HG03175 (cell line): Measurements from ENCODE around the gene EFNB1.

ENCODE experiments used
- ATAC-seq: cut with Tn5 transposase; IDR thresholded peaks from one replicate; pipeline ENCODE4 v1.9.1; 2021; ENCODE audit warnings: mild to moderate bottlenecking, moderate library complexity; ENCODE audit not compliant: unreplicated experiment

Gene EFNB1

DNA sequence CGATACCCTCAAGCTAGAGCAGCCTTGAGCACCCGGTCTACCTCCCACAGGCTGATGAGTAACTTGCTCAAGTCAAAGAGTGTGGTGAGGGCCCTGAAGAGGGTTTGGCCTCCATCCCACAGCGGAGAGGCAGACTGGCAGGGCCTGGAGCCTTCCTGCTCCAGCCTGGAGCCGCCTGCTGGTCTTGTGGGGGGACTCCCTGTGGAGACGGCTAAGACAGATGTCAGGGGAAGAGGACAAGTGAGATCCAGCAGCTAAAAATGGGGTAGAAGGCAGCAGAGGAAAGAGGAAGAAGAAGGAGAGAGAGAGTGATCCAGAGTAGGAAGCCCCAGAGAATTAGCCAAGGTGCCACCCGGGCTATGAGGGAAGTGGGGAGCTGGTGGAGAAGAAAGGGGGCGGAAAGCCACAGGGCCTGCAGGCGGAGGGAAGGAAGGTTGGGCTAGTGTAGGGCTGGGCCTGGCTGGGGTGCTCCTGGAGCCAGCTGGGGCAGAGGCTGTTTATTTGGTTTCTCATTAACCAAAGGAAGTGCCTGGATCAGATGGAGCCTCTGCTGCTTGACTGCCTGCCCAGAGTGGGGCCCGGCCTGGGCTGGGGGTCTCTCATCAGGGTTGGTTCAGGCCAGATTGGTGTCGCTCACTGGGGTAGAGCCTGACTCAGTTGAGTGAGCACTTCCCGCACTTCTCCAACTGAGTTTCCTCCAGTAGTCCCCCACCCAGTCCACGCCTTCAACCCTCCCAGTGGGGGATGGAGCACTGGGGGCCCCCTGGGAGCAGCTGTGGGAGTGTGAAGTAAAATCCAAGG, 14.2 kb downstream of the EFNB1 start:
- ATAC-seq: no peak

DNA sequence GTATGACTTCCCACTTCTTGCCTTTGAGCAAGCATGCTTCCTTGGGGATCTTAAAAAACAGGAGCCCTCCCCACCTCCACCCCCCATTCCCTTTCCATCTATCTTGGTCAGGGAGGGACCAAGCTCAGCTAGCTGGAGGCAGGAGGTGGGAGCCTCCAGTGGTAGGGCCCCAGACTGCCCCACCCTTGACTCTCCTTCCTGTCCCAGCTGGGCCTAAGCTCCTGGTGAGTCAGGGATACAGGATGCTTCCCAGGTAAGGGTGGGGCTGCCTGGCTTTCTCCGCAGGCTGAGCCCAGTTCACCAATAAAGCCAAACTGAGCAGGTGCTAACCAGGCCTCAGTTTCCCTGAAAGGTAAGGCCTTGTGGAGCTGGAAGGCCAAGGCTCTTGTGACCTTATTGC, 15.2 kb downstream of the EFNB1 start:
- no peak for ATAC-seq

DNA sequence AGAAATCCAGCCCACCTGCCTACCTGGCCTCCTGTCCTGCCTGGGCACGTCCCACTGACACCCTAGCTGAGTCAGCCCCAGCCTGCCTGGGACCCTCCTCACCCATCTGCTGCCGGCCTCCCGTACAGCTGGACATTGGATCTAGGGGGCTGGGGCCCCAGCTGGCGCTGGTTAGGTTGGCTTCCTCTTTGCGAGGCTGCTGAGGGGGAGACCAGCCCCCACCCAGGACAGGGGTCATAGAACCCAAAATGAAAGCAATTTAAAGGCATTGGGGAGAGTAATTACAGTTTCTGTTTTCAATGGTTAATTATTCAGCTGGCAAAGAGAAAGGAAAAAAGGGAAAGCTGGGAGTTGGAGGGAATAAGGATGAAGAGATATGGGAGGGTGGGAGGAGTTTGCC, 15.8 kb downstream of the EFNB1 start:
- ATAC-seq: no peak

DNA sequence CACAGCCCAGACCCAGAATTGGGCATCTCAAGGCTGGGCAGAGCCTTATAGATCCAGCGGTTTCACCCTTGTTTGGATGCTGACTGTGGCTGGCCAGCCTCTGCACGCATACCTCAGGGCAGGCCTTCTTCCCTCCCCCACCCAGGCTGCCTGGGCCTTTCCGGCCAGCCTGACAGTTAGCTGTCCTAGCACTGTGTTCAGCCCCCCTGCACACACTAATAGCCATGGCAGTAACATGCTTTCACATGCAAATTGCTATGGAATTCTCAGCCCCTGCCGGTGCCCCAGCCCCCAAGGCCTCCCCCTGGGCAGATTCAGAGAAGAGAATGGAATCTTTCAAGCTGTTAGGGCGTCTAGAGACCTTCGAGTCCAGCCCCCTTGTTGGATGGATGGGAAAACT, 17.7 kb downstream of the EFNB1 start:
- ATAC-seq: no peak

DNA sequence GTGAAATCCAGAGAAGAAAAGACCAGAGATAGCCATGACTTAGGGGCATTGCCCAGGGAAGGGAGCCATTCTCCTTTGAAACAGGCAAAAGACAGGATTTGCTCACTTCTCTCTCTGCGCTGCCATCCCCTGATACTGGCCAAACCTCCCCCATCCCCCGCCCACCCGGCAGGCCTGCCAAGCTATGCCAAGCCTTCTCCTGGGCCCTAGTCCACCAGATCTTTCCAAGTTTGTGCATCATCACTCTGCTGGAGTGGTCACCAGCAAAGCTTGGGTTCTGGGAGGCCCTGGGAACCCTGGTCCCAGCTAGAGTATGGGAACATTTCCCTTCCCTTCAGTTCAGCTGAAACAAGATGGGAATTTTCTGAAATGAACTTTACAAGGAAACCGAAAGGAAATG, 18.4 kb downstream of the EFNB1 start:
- no peak for ATAC-seq

DNA sequence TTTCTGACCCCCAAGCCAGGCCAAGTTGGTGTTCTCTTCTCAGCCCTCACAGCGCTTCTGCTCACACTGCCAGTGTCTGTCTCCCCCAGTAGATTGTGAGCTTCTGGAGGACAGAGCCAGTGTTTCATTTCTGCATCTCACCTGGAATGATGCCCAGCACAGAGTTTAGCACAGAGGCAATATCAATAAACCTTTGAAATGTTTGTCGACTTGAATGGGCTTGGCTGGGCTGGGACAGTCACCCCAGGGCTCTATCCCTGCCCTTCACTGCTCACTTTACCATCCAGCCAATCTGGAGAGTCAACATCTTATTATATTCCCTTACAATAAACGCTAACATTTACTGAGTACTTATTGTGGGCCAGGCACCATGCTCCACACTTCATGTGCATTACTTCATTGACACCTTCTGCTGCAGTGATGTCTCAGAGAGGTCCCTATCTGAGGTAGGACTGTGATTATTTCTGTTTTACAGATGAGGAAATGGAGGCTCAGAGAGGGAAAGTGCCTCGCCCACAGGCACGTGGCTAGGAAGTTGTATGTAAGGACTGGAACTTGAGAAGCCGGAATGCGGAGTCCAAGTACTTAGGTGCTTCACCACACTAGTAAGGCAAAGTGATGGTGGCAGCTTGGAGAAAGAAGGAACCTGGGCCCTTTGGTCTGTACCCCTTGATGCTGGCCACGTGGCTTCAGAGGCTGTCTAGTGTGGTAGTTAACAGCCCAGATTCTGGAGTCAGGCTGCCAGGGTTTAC, 19.5 kb downstream of the EFNB1 start:
- ATAC-seq: no peak

DNA sequence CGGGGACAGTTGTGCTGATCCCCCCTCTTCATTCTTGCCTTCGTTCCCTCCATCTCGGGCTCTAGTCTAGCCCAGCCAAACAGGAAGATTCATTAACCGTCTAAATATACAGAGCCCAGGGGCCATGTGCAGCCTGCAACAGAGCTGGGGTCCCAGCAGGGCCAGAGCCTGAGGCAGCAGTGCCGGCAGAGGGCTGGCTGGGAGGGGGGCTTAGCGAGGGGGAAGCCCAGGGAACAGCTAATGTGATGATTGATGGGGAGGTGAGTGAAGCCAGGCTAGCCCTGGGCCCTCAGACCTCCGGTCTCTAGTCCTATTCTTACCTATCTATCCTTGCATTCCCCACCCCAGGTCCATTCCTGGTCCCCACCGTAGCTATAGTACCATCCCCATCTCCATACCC, 22.3 kb downstream of the EFNB1 start:
- ATAC-seq: no peak

DNA sequence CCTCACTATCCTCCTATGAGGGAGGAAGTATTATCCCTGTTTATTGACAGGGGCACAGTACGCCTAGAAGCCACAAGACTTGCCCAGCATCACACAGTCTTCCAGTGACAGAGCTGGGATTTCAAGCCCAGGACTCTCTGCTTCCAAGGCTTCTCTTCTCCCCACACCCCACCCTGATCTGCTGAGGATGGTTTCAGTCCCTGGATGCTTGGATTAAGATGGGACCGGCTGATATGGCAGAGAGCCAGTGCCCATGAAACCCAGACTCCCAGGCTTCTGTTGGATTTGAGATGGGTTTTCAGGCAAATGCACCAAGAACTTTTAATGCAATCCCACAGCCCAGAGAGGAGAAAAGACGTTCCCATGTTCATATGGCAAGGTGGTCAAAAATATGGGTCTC, 23.2 kb downstream of the EFNB1 start:
- no peak for ATAC-seq

DNA sequence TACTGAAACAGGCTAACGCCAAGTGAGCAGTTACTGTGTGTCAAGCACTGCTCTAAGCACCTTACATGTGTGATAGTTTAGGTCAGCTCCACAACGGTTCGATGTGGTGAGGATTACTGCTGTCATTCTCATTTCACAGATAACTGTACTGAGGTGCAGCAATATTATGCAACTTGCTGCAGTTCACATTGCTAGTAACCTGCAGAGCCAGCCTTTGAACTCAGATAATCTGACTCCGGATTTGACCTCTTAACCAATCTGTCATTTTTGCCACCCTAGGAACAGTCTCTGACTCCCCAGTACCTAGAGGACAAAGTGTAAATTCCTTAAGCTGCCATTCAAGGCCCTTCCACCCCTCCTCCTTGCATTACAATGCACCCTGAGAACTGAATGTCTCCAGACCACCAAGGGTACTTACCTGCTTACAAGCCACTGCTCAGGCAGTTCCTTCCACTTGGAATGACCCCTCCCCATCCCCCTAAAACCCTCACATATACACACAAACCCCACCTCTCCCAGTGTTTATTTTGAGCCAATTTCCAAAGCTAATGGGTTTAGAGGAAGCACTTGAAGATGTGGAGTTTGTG, 24.9 kb downstream of the EFNB1 start:
- ATAC-seq: no peak

DNA sequence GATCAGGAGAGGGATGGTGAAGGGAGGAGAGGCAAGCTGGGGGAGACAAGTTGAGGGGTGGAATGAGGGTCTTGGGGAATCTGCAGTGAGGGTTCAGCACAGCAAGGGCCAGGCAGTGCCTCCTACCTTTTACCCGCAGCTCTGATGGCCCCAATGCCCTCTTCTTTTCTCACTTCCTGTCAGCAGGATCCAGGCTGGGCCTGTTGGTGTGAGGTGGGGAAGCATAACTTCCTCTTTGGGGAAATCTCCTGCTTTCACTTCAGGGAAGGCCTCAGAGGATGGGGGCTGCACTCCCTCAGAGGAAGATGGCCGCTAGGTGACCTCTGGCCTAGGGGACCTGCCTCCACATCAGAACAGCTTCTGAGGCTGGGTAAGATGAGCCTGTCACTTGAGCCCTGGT, 36.5 kb downstream of the EFNB1 start:
- ATAC-seq: no peak

DNA sequence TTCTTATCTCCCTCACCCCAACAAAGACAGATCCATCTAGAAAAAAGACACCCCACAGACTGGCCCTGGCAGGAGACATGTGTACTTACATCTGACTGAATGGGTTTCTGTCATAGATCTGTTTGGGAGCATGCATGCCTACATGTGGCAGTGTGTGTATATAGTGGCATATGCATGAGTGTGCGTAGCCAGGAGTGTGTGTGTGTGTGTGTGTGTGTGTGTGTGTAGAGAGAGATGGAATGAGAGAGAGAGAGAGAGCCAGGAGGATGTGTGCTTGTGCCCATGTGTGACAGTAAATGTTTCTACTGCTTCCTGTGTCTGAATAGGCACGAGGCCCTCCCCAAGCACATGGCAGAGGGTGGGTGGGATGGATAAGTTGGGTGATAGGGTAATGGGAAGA, 37.1 kb downstream of the EFNB1 start:
- ATAC-seq: no peak

DNA sequence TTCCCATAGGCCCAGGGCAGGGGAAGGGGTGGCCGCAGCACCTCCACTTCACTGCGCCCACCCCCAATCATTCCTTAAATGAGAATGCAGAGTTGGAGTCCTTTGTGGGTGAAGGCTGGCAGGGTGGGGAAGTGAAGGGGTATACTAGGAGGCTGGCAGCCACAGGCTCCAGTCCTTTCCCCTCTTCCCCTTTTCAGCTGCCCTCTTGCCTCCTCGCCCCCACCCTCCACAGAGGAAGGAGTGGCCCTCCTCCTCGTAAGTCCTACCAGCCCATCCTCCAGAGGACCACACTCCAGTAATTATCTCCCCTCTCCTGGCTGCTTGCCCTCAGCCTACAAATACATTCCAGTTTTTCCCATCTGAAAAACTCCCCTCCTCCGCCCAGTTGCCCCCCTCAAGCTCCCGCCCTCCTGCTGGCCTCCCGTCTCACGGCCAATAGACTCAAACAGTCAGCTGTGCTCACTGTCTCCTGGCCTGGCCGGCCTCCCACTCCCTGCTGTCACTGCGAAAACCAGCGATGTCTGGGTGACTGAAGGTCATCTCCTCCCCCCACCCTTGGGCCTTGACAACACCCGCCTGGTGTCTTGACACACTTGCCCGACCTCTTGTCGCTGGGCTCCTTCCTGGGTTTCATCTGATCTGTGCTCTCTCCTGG, 38.8 kb downstream of the EFNB1 start:
- ATAC-seq: no peak

DNA sequence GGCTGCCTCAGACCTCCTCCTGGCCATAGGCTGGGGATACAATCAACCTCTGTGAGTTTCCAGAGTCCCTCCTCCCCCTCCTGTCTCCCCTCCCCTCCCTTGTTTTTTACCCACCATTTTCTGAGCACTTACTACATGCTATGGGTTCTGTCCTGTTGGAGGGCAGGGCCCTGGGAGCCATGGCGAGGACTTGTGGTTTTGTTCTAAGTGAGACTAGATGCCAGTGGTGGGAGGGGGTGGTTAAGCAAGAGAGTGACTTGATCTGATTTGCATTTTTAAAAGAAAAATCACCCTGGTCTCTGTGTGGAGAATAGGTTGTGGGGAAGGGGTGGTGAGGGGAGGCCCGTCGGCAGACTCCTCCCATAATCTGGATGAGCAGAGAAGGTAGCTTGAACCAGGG, 39.5 kb downstream of the EFNB1 start:
- no peak for ATAC-seq

DNA sequence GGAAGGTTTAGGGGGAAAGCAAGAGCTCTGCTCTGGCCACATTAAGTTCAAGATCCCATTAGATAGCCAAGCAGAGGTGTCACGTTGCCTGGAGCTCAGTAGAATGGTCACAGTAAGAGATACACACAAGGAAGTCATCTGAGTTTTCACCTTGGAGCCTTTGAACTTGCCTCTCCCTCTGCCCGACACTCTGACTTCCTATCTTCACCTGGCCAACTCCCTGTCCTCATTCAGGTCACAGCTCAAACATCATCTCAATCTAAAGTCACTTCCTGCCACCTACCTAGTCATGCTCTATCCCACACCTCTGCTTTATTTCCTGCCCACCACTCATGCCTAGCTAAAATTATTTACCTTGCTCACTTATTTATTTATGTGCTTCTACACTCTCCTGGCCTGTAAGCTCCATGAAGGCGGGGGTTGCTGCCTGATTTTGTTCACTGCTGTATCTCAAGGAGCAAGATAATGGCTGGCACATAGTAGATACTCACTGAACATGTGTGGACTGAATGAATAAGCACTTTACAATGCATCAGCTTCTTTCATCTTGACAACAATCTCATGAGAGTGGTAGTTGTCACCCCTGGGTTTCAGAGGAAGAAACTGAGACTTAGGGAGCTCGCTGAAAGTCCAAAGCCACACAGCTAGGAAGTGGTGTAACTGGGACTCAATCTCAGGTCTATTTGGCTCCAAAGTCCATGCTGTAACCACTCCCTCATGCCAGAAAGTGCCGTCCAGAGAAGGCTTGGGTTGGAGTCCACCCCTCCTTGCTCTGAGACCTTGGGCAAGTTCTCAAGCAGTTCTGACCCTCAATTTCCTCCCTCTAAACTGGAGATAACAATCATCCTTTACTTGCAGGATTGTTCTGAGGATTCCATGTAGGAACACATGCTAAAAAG, 40.3 kb downstream of the EFNB1 start:
- ATAC-seq: no peak

DNA sequence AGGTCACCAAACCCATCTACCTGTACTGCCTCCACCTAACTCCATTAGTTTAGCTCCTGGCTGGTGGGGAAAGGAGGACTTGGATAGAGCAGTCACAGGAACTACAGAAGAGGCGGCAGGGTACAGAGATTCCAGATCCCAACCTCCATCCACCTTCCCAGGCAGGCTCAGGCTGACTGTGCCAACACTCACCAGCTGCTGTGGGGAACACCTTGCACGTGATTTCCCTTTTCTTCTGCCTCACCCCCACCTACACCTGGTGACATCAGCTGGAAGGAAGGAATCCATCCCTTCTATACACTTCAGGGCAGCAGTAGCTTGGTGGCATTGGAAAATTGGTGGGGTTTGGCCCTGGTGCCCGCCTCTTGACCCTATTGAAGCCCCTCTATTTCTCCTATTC, 41.5 kb downstream of the EFNB1 start:
- no peak for ATAC-seq

DNA sequence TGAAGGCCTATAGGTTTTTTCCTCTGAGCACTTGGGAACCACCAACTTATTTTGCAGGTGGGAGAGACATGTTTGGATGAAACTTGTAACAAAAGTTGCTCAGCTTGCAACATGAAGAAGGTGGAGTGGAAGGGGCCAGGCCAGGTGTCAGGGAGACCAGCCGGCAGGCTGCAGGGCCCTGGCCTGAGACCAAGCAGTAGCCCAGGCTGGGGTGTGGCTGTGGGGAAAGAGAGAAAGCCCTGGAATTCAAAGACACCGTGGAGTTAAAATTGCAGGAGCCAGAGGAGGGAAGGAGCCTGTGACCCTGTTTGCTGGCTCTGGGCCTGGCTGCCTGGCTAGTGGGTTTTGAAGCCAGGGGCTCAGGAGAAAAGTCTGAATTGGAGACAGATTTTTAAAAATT, 43.4 kb downstream of the EFNB1 start:
- no peak for ATAC-seq

DNA sequence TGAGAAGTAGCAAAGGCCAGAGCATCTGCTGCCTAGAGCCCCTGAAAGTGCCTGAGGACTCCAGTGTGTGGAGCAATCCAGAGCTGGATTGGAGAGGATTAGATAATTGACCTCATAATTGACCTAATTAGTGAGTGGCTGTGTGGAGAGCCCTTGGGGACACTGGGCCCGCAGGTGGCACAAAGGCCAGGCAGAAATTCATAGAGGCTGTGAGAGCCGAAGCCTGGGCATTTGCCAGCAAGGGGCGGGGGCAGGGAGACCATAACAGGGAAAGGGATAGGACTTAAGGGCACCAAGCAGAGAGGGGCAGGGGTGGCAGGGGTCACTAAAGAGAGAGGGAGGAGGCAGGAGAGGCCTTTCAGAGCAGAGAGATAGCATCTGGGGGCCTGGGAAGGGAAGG, 45.3 kb downstream of the EFNB1 start:
- ATAC-seq: no peak

DNA sequence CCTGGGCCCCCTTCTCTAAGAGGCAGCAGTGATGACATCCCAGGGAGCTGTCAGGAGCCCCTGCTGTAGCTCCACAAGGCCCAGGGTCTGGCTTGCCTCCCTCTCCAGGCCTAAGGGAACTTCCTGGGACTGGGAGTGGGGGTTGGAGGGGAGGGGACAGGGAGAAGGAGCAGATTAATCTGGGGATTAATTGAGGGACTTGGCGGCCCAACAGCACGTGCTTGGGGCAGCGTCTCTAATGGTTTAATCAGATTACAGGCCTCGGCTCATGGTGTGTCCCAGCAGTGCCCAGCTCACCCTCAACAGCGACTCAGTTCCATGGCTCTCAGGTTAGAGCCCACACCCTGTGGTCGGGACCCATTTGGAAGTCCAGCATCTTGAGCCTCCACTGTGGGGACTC, 47.9 kb downstream of the EFNB1 start:
- ATAC-seq: no peak

DNA sequence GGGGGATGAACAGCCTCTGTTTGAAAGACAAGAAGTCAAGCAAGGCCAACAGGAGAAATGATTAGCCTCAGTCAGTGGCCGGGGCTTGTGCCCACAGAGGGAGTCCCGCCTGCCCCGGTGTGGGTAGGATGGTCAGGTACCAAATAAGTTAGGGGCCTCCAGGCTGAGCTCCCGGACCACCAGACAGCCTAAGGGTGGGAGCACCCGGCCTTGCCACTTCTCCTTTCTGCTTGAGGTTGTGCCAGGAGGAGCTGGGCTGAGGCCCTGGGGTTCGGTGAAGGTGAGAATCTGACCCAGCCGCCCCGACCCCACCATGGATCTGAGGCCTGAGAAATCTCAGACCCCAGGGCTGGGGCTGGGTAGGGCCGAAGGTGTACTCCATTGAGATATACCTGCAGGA, 48.8 kb downstream of the EFNB1 start:
- no peak for ATAC-seq

DNA sequence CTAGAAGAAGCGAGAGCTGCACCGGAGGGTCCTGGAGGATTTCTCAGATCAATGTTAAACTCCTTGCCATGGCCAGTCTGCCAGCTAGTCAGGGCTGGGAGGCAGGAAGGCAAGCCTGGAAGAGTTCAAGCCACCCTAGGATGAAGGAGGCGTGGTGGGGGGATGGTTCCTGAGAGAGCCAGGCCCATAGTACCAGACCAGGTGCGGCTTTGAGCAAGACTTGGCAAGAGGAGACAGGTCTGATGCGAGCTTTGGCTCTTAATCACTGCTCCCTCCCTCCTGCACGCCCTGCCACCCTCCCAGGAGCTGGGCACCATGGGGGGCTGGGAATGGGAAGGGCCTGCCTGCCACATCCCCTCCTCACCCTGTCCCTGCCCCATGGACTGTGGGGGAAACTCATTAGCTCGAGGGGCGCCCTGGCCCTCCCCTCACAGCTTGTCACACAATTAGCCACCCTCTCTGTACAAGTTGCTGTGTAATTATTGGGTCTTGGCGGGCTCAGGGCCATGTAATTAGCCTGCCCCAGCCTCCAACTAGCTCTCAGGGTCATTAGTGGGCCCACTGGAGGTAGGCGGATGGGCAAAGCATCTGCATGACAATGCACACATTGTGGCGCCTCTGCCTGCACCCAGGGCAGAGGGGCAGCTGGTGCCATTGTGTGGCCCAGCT, 50.3 kb downstream of the EFNB1 start:
- ATAC-seq: no peak
